GM23338 (cell line): ENCODE measurements around the gene USP38. TPM values are rescaled to one million over a fixed set of nuclear protein-coding genes. Genes with fewer than 3 reads are reported as not detected.

Source experiments
- ATAC-seq: fragments of 200-7000 bp; cut with Tn5 transposase; 3 replicates; pipeline ENCODE4 v1.9.1; 2020
- DNase-seq: peaks from one replicate; pipeline ENCODE4 v3.0.0-alpha.2; 2015; ENCODE audit warnings: low spot score
- H2AFZ ChIP-seq: fragments of 200-600 bp; sonication (generic); 2 replicates; pipeline ENCODE4 v1.8.0; 2016; ENCODE audit warnings: antibody characterized with exemption, mild to moderate bottlenecking, moderate library complexity
- H3F3A ChIP-seq: fragments of 200-600 bp; sonication (generic); replicated peaks from 2 replicates; pipeline ENCODE4 v1.8.0; 2017; ENCODE audit warnings: antibody characterized with exemption, mixed run types, low read depth
- H3K27ac ChIP-seq: fragments of 200-600 bp; sonication (generic); 2 replicates; pipeline ENCODE4 v1.6.1; 2016; ENCODE audit warnings: low read depth
- H3K27me3 ChIP-seq: fragments of 200-600 bp; sonication (generic); 2 replicates; pipeline ENCODE4 v1.8.0; 2016; ENCODE audit warnings: mild to moderate bottlenecking, mixed run types, moderate library complexity; ENCODE audit not compliant: insufficient read depth
- H3K36me3 ChIP-seq: fragments of 200-600 bp; sonication (generic); 2 replicates; pipeline ENCODE4 v1.8.0; 2016; ENCODE audit warnings: mild to moderate bottlenecking; ENCODE audit not compliant: insufficient read depth
- H3K4me1 ChIP-seq: fragments of 200-600 bp; sonication (generic); 2 replicates; pipeline ENCODE4 v1.8.0; 2016; ENCODE audit warnings: mild to moderate bottlenecking, moderate library complexity; ENCODE audit not compliant: insufficient read depth
- H3K4me2 ChIP-seq: fragments of 200-600 bp; sonication (generic); 2 replicates; pipeline ENCODE4 v1.7.1; 2017; ENCODE audit warnings: mixed run types
- H3K4me3 ChIP-seq: fragments of 200-600 bp; sonication (generic); 2 replicates; pipeline ENCODE4 v1.6.1; 2016; ENCODE audit warnings: mixed run types
- H3K79me2 ChIP-seq: fragments of 200-600 bp; sonication (generic); replicated peaks from 2 replicates; pipeline ENCODE4 v1.8.0; 2017; ENCODE audit warnings: mild to moderate bottlenecking; ENCODE audit not compliant: insufficient read depth
- H3K9me2 ChIP-seq: fragments of 200-600 bp; sonication (generic); 2 replicates; pipeline ENCODE4 v1.8.0; 2017; ENCODE audit not compliant: insufficient read depth
- H4K20me1 ChIP-seq: fragments of 200-600 bp; sonication (generic); replicated peaks from 2 replicates; pipeline ENCODE4 v1.8.0; 2017; ENCODE audit warnings: mild to moderate bottlenecking; ENCODE audit not compliant: insufficient read depth
- H3K27ac Mint-ChIP-seq: 2 replicates; pipeline ENCODE4 v1.8.0; 2020; ENCODE audit warnings: inconsistent platforms, mild to moderate bottlenecking, moderate library complexity, mixed read lengths
- H3K27me3 Mint-ChIP-seq: 3 replicates; pipeline ENCODE4 v1.8.0; 2022; ENCODE audit warnings: low read depth, mild to moderate bottlenecking, moderate library complexity, mixed read lengths, inconsistent platforms; ENCODE audit not compliant: insufficient read depth, poor library complexity
- H3K36me3 Mint-ChIP-seq: 3 replicates; pipeline ENCODE4 v1.8.0; 2021; ENCODE audit warnings: low read depth, mild to moderate bottlenecking, inconsistent platforms, moderate library complexity, mixed read lengths
- H3K4me1 Mint-ChIP-seq: 3 replicates; pipeline ENCODE4 v1.8.0; 2020; ENCODE audit warnings: mild to moderate bottlenecking, inconsistent platforms, mixed read lengths
- H3K4me3 Mint-ChIP-seq: 3 replicates; pipeline ENCODE4 v1.8.0; 2021; ENCODE audit warnings: moderate library complexity, mild to moderate bottlenecking, inconsistent platforms, mixed read lengths
- H3K9me3 Mint-ChIP-seq: 3 replicates; pipeline ENCODE4 v1.8.0; 2020; ENCODE audit warnings: moderate library complexity, mild to moderate bottlenecking, inconsistent platforms, mixed read lengths
- CREB1 ChIP-seq: fragments of 250-450 bp; sonication (Bioruptor Pico); IDR thresholded peaks from 2 replicates; pipeline ENCODE4 v1.5.0; 2020; ENCODE audit warnings: low read depth, mild to moderate bottlenecking, moderate library complexity
- CTCF ChIP-seq, 2 experiments: fragments of 200-600 bp in 1 of 2; sonication (generic) in 1 of 2; conservative IDR thresholded peaks; 2 replicates each; pipeline versions ENCODE4 v1.5.1 to v1.6.1; 2016 to 2017; ENCODE audit warnings: antibody characterized with exemption in 2 of 2, low read depth in 2 of 2, mild to moderate bottlenecking in 2 of 2, moderate library complexity in 1 of 2
- ETS1 ChIP-seq: IDR thresholded peaks from 2 replicates; pipeline ENCODE4 v1.6.1; 2016; ENCODE audit warnings: antibody characterized with exemption
- EZH2 ChIP-seq: fragments of 200-600 bp; sonication (generic); IDR thresholded peaks from one replicate; pipeline ENCODE4 v1.8.0; 2017; ENCODE audit warnings: antibody characterized with exemption, mild to moderate bottlenecking, low read depth; ENCODE audit not compliant: unreplicated experiment
- EZH2phosphoT487 ChIP-seq: fragments of 200-600 bp; sonication (generic); IDR thresholded peaks from one replicate; pipeline ENCODE4 v1.8.1; 2018; ENCODE audit warnings: antibody characterized with exemption; ENCODE audit not compliant: unreplicated experiment
- JUNB ChIP-seq: IDR thresholded peaks from one replicate; pipeline ENCODE4 v1.6.1; 2016; ENCODE audit warnings: antibody characterized with exemption; ENCODE audit not compliant: unreplicated experiment
- NANOG ChIP-seq: IDR thresholded peaks from 2 replicates; pipeline ENCODE4 v1.6.1; 2016; ENCODE audit warnings: antibody characterized with exemption, borderline replicate concordance
- POLR2AphosphoS5 ChIP-seq: IDR thresholded peaks from 2 replicates; pipeline ENCODE4 v1.6.1; 2016; ENCODE audit warnings: antibody characterized with exemption, low read depth
- REST ChIP-seq: IDR thresholded peaks from one replicate; pipeline ENCODE4 v1.6.1; 2018; ENCODE audit warnings: antibody characterized with exemption; ENCODE audit not compliant: unreplicated experiment
- STAT1 ChIP-seq: IDR thresholded peaks from one replicate; pipeline ENCODE4 v1.6.1; 2016; ENCODE audit warnings: antibody characterized with exemption; ENCODE audit not compliant: unreplicated experiment
- ZNF114 ChIP-seq: fragments of 250-450 bp; sonication (Bioruptor Pico); IDR thresholded peaks from 2 replicates; pipeline ENCODE4 v1.5.0; 2020; ENCODE audit warnings: mild to moderate bottlenecking, moderate library complexity
- ZNF331 ChIP-seq: fragments of 250-450 bp; sonication (Bioruptor Pico); IDR thresholded peaks from 2 replicates; pipeline ENCODE4 v1.5.0; 2020; ENCODE audit warnings: low read depth, mild to moderate bottlenecking, moderate library complexity
- ZNF462 ChIP-seq: fragments of 250-450 bp; sonication (Bioruptor Pico); IDR thresholded peaks from 2 replicates; pipeline ENCODE4 v1.5.0; 2020; ENCODE audit warnings: mild to moderate bottlenecking, moderate library complexity
- polyA plus RNA-seq: library from polyadenylated mRNA; unstranded; fragments of >200 nt; fragmentation: Nextera tagmentation; extraction: Ambion mirVana; gene quantifications from 2 replicates; pipeline ENCODE4 v1.2.1, GENCODE V29; 2016
- total RNA-seq: library from RNA; depleted of rRNA; stranded (reverse); fragments of >200 nt; shearing (Covaris generic); gene quantifications from 2 replicates; pipeline ENCODE4 v1.2.3, GENCODE V29; 2014

The USP38 gene
- total and polyA plus RNA-seq, 2 experiments from 2014 or later, result 3.7 to 16.5 TPM

GRCh38 chr4:143199503-143199902, 14.8 kb downstream of the USP38 start:
- Mint-ChIP-seq H3K27ac (no peak overlapping the region), H3K4me3 (no peak overlapping the region), H3K4me1 (no peaks in the 10 kb centered on the region), H3K9me3 (no peaks in the 10 kb centered on the region), H3K36me3 (peaks cover 49% of the 10 kb centered on the region), H3K27me3 (no peaks in the 10 kb centered on the region)
- ATAC-seq (no peak), DNase-seq (no peak)
- Histone ChIP-seq H3K36me3 (peaks cover 38% of the 10 kb centered on the region), H3F3A (no peaks in the 10 kb centered on the region), H4K20me1 (0 out of 2 replicates have a peak, but pooled peaks cover 12% of the 10 kb centered on the region), H3K27ac (no peak overlapping the region), H3K27me3 (no peaks in the 10 kb centered on the region), H3K9me2 (no peaks in the 10 kb centered on the region), H3K4me2 (no peak overlapping the region), H2AFZ (no peak overlapping the region), H3K4me1 (no peaks in the 10 kb centered on the region), H3K4me3 (no peak overlapping the region), H3K79me2 (peaks cover 8% of the 10 kb centered on the region; the same call in 1 of the 2 replicates)
- TF ChIP-seq EZH2phosphoT487, result no peak
- no peak for TF ChIP-seq ZNF331 (CRISPR knock-in tag)
- TF ChIP-seq REST, result no peak
- no peak for TF ChIP-seq STAT1
- TF ChIP-seq ZNF114, result no peak
- TF ChIP-seq JUNB, result no peak
- no peak for TF ChIP-seq CREB1 (CRISPR knock-in tag)
- TF ChIP-seq NANOG, result no peak
- TF ChIP-seq ETS1, result no peak
- TF ChIP-seq CTCF (conservative IDR thresholded peaks at IDR 0.05; ENCODE audit: low read depth in 2 of 2), result no peak
- no peak for TF ChIP-seq EZH2
- no peak for TF ChIP-seq POLR2AphosphoS5
- TF ChIP-seq ZNF462 (CRISPR knock-in tag), result no peak
